Measurements from ENCODE around the gene C11orf87. TPM values are rescaled to one million over a fixed set of nuclear protein-coding genes. Genes with fewer than 3 reads are reported as not detected.

Gene C11orf87
- total RNA-seq = not detected

- POLR2A ChIA-PET = no interaction called here
- CTCF ChIA-PET = no interaction called here
Observed at GRCh38 chr11:109421981-109422869, at the start of gene C11orf87. Gene C11orf87, plus strand, starts transcription at chr11:109422190. Its CDS starts 1,444 bp downstream, at chr11:109423634.

- ChIA-PET CTCF (no interaction called here), POLR2A (no interaction called here)
Observed at GRCh38 chr11:109374032-109374431, 48.0 kb upstream of the C11orf87 start.

GRCh38 chr11:109374441-109374840 is 47.5 kb upstream of the C11orf87 start:
- ChIA-PET POLR2A (no interaction called here), CTCF (no interaction called here)

GRCh38 chr11:109377039-109377742 is 44.8 kb upstream of the C11orf87 start:
- POLR2A ChIA-PET = no interaction called here

GRCh38 chr11:109378034-109378433 is 44.0 kb upstream of the C11orf87 start:
- ChIA-PET POLR2A (no interaction called here), CTCF (no interaction called here)

More at GRCh38 chr11:109377039-109377742, 44.8 kb upstream of the C11orf87 start:
- CTCF ChIA-PET = no interaction called here

GRCh38 chr11:109383306-109383705 is 38.7 kb upstream of the C11orf87 start:
- ChIA-PET CTCF (no interaction called here), POLR2A (no interaction called here)

GRCh38 chr11:109384873-109385272 is 37.1 kb upstream of the C11orf87 start:
- CTCF ChIA-PET = no interaction called here

GRCh38 chr11:109388982-109389381 is 33.0 kb upstream of the C11orf87 start:
- CTCF ChIA-PET = no interaction called here
- POLR2A ChIA-PET = no interaction called here

More at GRCh38 chr11:109384873-109385272, 37.1 kb upstream of the C11orf87 start:
- POLR2A ChIA-PET = no interaction called here

- ChIA-PET CTCF (no interaction called here), POLR2A (no interaction called here)
Observed at GRCh38 chr11:109390752-109391151, 31.2 kb upstream of the C11orf87 start.

GRCh38 chr11:109401545-109401944 is 20.4 kb upstream of the C11orf87 start:
- ChIA-PET POLR2A (no interaction called here), CTCF (no interaction called here)

- POLR2A ChIA-PET = no interaction called here
- CTCF ChIA-PET = no interaction called here
Observed at GRCh38 chr11:109405671-109406070, 16.3 kb upstream of the C11orf87 start.

- CTCF ChIA-PET = no interaction called here
- POLR2A ChIA-PET = no interaction called here
Observed at GRCh38 chr11:109416601-109417000, 5.4 kb upstream of the C11orf87 start.

GRCh38 chr11:109422870-109423465 is 978 bp downstream of the C11orf87 start:
- CTCF ChIA-PET = no interaction called here
- POLR2A ChIA-PET = no interaction called here

GRCh38 chr11:109423466-109424190 is 1.6 kb downstream of the C11orf87 start:
- ChIA-PET POLR2A (no interaction called here), CTCF (no interaction called here)

- ChIA-PET POLR2A (no interaction called here), CTCF (no interaction called here)
Observed at GRCh38 chr11:109424901-109425300, 2.9 kb downstream of the C11orf87 start.

- ChIA-PET CTCF (no interaction called here), POLR2A (no interaction called here)
Observed at GRCh38 chr11:109425554-109425953, 3.6 kb downstream of the C11orf87 start.

GRCh38 chr11:109426442-109427240 is 4.7 kb downstream of the C11orf87 start:
- ChIA-PET POLR2A (no interaction called here), CTCF (no interaction called here)

- ChIA-PET CTCF (no interaction called here), POLR2A (no interaction called here)
Observed at GRCh38 chr11:109432105-109432504, 10.1 kb downstream of the C11orf87 start.

- ChIA-PET CTCF (no interaction called here), POLR2A (no interaction called here)
Observed at GRCh38 chr11:109433753-109434256, 11.8 kb downstream of the C11orf87 start.
